Inferior parietal cortex (tissue), 1 donor: ENCODE data around the gene FAM171A2.

Experiments
- DNase-seq: peaks from one replicate; pipeline ENCODE4 v3.0.0-alpha.2; 2016; ENCODE audit errors: extremely low spot score

FAM171A2 gene

GRCh38 chr17:44307387-44308186 lies 56.1 kb downstream of the FAM171A2 start:
- peak; percentile 65 for DNase-seq

- DNase-seq, result no peak
Observed at GRCh38 chr17:44304651-44305050, 59.0 kb downstream of the FAM171A2 start.
